OCI-LY7 (cell line): ENCODE data around the gene CUL4A.

Experiments
- EZH2phosphoT487 ChIP-seq: fragments of 200-600 bp; sonication (generic); IDR thresholded peaks from 2 replicates; pipeline ENCODE4 v1.6.1; 2018; ENCODE audit warnings: low read depth, borderline replicate concordance, mild to moderate bottlenecking, mixed run types, antibody characterized with exemption, low read length, moderate library complexity, mixed read lengths
- TF ChIP-seq, protein P1 (sequence below): fragments of 200-600 bp; sonication (generic); conservative IDR thresholded peaks from 2 replicates; pipeline ENCODE4 v1.5.1; 2014; ENCODE audit warnings: mild to moderate bottlenecking, antibody characterized with exemption, low read length, moderate library complexity, mixed read lengths

DNA sequence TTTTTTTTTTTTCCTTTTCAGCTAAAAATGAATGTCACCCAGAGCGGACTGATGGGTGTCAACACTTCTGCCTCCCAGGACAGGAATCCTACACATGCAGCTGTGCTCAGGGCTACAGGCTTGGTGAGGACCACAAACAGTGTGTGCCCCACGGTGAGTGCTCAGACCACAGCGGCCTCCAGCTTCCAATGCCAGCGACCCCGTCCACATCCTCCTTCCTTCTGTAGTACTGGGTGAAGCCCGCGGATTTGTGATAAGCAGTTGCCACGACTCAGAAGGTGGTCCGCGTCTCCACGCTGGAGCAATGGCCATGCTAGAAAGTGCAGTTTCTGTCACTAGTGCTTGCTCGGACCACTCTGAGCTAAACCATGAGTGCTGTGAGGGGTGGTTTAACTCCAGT, 44.9 kb upstream of the CUL4A start:
- TF ChIP-seq, protein P1, sequence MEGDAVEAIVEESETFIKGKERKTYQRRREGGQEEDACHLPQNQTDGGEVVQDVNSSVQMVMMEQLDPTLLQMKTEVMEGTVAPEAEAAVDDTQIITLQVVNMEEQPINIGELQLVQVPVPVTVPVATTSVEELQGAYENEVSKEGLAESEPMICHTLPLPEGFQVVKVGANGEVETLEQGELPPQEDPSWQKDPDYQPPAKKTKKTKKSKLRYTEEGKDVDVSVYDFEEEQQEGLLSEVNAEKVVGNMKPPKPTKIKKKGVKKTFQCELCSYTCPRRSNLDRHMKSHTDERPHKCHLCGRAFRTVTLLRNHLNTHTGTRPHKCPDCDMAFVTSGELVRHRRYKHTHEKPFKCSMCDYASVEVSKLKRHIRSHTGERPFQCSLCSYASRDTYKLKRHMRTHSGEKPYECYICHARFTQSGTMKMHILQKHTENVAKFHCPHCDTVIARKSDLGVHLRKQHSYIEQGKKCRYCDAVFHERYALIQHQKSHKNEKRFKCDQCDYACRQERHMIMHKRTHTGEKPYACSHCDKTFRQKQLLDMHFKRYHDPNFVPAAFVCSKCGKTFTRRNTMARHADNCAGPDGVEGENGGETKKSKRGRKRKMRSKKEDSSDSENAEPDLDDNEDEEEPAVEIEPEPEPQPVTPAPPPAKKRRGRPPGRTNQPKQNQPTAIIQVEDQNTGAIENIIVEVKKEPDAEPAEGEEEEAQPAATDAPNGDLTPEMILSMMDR, result no peak
- TF ChIP-seq EZH2phosphoT487, result no peak
